Testis (tissue), 3 donors: Measurements from ENCODE around the gene PRTFDC1. TPM values are rescaled to one million over a fixed set of nuclear protein-coding genes. Genes with fewer than 3 reads are reported as not detected.

Experiments used
- DNase-seq: peaks from one replicate; pipeline ENCODE4 v3.0.0-alpha.2; 2019
- H3K27ac ChIP-seq, 2 donors: fragments of 200-600 bp; sonication (generic); one replicate each; pipeline ENCODE4 v1.5.1; 2019
- H3K27me3 ChIP-seq: fragments of 200-600 bp; sonication (generic); one replicate; pipeline ENCODE4 v1.5.1; 2019
- H3K36me3 ChIP-seq: fragments of 200-600 bp; sonication (generic); one replicate; pipeline ENCODE4 v1.5.1; 2017; ENCODE audit warnings: low read depth; ENCODE audit errors: missing control alignments
- H3K4me1 ChIP-seq: fragments of 200-600 bp; sonication (generic); one replicate; pipeline ENCODE4 v1.5.1; 2019
- H3K4me3 ChIP-seq, 2 donors: fragments of 200-600 bp; sonication (generic); one replicate each; pipeline ENCODE4 v1.5.1; 2017 to 2019
- H3K9me3 ChIP-seq: fragments of 200-600 bp; sonication (generic); one replicate; pipeline ENCODE4 v1.5.1; 2017
- CTCF ChIP-seq, 3 experiments: fragments of 450-650 bp in 2 of 3; fragments of 200-600 bp in 1 of 3; sonication (generic) in 1 of 3; IDR thresholded peaks; one replicate each; pipeline ENCODE4 v1.5.1; 2016 to 2019; ENCODE audit warnings: antibody characterized with exemption in 3 of 3, mild to moderate bottlenecking in 2 of 3, moderate library complexity in 1 of 3
- POLR2A ChIP-seq: fragments of 450-650 bp; IDR thresholded peaks from one replicate; pipeline ENCODE4 v1.6.1; 2017; ENCODE audit warnings: antibody characterized with exemption, mild to moderate bottlenecking, moderate library complexity
- WGBS, 2 donors: methylation state at CpG; one replicate each; pipeline ENCODE4 v1.1.5; 2018; 5-methylcytosine and 5-hydroxymethylcytosine counted together
- intact Hi-C: fragments of 100-400 bp; cut with DNase I; formaldehyde crosslinking; loops from one replicate; pipeline ENCODE4 v1.15.1; 2023; ENCODE audit warnings: low total_unique reads
- polyA plus RNA-seq: library from polyadenylated mRNA; stranded (reverse); fragments of 350-450 nt; fragmentation: Illumina TruSeq; extraction: RNeasy Lipid Tissue Mini Kit (QIAGEN cat#74804); gene quantifications from one replicate; pipeline ENCODE4 v1.2.3, GENCODE V29; 2014; ENCODE audit warnings: low read depth, low replicate concordance; ENCODE audit not compliant: insufficient read depth
- total RNA-seq, 2 donors: library from RNA; depleted of rRNA; stranded (reverse); fragments of >200 nt; gene quantifications; one replicate each; pipeline ENCODE4 v1.2.3, GENCODE V29; 2016

The PRTFDC1 gene
- total and polyA plus RNA-seq, 3 donors from 2014 or later, result 1.2 to 3.5 (median 2.7) TPM

GRCh38 chr10:24853661-24854060 is 98.7 kb downstream of the PRTFDC1 start:
- Histone ChIP-seq H3K4me3 (no peak overlapping the region), H3K27me3 (no peaks in the 10 kb centered on the region), H3K9me3 (no peaks in the 10 kb centered on the region), H3K36me3 (no peaks in the 10 kb centered on the region), H3K27ac (no peak overlapping the region), H3K4me1 (no peaks in the 10 kb centered on the region)
- no peak for TF ChIP-seq CTCF (IDR thresholded peaks at IDR 0.05)
- no peak for TF ChIP-seq POLR2A
- intact Hi-C loops, result no loop called here
- no peak for DNase-seq

GRCh38 chr10:24851629-24852028 is 100.8 kb downstream of the PRTFDC1 start:
- 86 to 88% methylated on average over 11 of the region's 11 CpGs for WGBS, 2 donors
- H3K36me3 ChIP-seq, result no peaks in the 10 kb centered on the region
- H3K27ac ChIP-seq, result no peak overlapping the region
- TF ChIP-seq CTCF (IDR thresholded peaks at IDR 0.05), result no peak
- no peak for TF ChIP-seq POLR2A
- no peaks in the 10 kb centered on the region for H3K9me3 ChIP-seq
- no peaks in the 10 kb centered on the region for H3K27me3 ChIP-seq
- intact Hi-C loops, result no loop called here
- no peak for DNase-seq
- H3K4me3 ChIP-seq, result no peak overlapping the region
- no peaks in the 10 kb centered on the region for H3K4me1 ChIP-seq

- Histone ChIP-seq H3K27ac (no peak overlapping the region), H3K27me3 (no peaks in the 10 kb centered on the region), H3K4me3 (no peak overlapping the region), H3K4me1 (no peaks in the 10 kb centered on the region), H3K9me3 (no peaks in the 10 kb centered on the region), H3K36me3 (no peaks in the 10 kb centered on the region)
- no peak for DNase-seq
- 75 to 89% methylated on average over 1 of the region's 1 CpG for WGBS, 2 donors
- intact Hi-C loops, result no loop called here
- TF ChIP-seq CTCF (IDR thresholded peaks at IDR 0.05) (no peak), POLR2A (no peak)
These were observed 101.6 kb downstream of the PRTFDC1 start for GRCh38 chr10:24850727-24851296.

- Histone ChIP-seq H3K4me3 (no peak overlapping the region), H3K4me1 (no peaks in the 10 kb centered on the region)
- DNase-seq, result no peak
These were observed 102.7 kb downstream of the PRTFDC1 start for GRCh38 chr10:24849501-24850299.

More at GRCh38 chr10:24849501-24850299, 102.7 kb downstream of the PRTFDC1 start:
- Histone ChIP-seq H3K36me3 (no peaks in the 10 kb centered on the region), H3K27ac (no peak overlapping the region), H3K9me3 (no peaks in the 10 kb centered on the region), H3K27me3 (no peaks in the 10 kb centered on the region)
- TF ChIP-seq CTCF (IDR thresholded peaks at IDR 0.05), result no peak
- no peak for TF ChIP-seq POLR2A
- 86 to 91% methylated on average over 9 of the region's 9 CpGs for WGBS, 2 donors
- intact Hi-C loops, result no loop called here
